ENCODE results near the gene MAZ.
A peak's percentile ranks its signal among the peaks of the same experiment; 100 is the strongest.

The MAZ gene

DNA sequence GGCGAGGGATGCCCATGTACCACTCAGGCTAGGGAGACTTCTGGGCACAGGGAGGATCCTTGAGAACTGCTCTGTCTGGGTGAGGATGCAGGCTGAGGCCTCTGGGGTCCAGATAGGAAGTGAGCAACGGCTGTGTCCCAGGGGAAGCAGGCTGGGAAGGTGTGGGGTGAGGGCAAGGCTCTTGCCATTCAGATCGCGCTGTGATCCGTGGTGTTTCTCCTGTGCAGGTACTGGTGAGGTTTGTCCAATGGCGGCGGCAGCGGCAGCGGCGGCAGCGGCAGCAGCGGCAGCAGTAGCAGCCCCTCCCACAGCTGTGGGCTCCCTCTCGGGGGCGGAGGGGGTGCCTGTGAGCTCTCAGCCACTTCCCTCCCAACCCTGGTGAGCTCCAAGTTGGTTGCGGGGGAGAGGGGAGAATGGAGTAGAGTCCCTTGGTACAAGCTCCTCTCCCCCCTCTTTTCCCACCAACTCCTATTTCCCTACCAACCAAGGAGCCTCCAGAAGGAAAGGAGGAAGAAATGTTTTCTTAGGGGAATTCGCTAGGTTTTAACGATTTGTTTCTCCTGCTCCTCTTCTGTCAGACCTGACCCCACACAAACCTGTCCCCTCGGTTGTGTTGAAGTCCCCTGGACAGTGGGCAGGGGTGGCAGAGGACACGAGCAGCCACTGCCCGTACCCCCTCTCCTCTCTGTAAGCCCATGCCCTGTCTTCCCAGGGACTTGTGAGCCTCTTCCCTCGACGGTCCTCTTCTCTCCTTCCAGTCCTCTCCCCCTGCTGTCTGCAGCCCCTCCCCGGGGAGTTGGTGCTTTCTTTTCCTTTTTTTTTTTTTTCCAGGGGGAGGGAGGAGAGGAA is 3.7 kb downstream of the MAZ start:
- peak; percentile 80 for DNase-seq

DNA sequence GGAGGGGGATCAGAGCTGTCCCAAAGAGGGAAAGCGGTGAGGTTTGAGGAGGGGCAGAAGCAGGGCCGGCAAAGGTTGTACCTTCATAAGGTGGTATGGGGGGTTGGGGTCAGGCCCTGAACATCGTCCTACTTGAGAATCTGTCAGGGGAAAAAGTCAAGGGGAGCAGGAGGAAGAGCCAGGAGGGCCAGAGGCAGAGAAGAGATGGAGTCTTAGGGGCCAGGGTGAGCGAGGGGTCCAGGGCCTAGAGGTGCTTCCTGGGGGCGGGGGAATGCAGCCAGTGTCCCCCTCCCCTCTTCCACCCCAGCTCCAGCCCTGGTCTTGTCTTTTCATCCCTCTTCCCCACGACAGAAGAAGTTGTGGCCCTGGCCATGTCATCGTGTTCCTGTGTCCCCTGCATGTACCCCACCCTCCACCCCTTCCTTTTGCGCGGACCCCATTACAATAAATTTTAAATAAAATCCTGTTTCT is 4.4 kb downstream of the MAZ start:
- DNase-seq: no peak

DNA sequence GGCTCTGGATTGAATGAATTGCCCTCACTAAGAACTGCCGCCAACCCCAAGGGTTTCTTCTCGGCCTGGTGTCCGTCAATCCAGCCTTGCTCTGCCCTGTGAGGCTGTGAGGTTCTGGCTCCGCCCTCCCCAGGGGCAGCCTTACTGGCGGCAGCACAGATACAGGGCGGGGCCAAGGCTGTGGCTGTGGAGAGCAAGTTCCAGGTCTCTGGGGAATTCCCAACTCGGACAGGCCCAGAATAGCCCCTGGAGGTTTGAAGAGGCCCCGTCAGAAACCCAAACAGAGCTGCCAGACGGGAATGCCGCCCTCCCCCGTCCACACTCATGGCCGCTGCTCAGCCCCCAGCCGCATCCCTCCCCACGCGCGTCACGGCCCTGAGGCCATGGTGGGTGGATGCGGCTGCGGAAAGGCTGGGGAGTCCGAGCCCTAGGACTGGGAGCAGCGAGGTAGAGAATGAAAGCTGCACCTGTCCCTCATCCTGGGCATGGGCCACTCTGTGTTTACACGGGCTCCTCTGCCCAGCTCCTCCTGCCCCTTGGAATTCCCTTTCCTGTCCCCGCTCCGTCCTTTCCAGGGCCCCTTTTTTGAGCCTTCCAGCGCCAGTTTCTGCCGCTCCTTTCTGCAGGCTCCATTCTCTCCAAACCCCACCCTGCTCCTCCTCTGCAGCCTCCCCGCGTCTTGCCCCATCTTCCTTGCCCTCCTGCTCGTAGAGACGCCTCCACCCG is 5.0 kb downstream of the MAZ start:
- DNase-seq: peak; percentile 87

DNA sequence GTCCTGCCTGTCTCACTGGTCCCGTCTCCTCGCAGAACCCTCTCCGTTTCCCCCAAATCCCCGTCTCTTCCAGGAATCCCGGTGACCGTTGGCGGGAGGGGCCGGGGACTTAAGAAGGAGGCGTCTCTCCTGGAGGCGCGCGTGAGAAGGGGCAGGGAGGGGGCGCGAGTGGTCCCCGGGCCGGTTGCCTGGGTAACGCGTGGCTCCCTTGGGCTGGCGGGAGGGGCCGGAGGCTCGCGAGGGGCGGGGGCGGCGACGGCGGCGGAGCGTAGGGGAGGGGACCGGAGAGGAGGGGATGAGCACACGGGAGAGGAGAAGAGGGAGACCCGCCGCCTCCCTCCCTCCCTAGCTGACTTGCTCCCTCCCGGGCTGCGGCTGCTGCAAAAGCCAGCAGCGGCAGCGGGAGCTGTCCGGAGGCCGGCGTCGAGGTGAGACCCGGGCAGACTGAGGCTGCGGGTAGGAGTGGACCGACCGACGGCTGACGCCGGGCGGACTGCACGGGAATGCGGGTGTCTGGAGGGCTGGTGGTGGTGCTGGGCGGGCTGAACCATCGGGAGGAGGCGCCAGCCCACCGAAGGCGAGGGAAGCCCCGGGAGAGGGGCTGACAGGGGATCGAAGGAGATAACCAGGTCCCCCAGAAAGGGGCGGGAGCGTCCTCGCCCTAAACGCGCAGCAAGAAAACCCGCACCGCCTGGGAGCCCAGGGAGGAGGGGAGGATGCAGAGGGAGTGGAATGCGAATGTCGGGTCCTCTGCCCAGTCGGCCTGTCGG is 5.8 kb downstream of the MAZ start, which contains the start of gene PRRT2:
TSS of gene PRRT2 (plus strand) at position 298 of the 770 bp plus-strand sequence. CDS start 862 bp downstream, outside the sequence.
- DNase-seq: peak; percentile 79

DNA sequence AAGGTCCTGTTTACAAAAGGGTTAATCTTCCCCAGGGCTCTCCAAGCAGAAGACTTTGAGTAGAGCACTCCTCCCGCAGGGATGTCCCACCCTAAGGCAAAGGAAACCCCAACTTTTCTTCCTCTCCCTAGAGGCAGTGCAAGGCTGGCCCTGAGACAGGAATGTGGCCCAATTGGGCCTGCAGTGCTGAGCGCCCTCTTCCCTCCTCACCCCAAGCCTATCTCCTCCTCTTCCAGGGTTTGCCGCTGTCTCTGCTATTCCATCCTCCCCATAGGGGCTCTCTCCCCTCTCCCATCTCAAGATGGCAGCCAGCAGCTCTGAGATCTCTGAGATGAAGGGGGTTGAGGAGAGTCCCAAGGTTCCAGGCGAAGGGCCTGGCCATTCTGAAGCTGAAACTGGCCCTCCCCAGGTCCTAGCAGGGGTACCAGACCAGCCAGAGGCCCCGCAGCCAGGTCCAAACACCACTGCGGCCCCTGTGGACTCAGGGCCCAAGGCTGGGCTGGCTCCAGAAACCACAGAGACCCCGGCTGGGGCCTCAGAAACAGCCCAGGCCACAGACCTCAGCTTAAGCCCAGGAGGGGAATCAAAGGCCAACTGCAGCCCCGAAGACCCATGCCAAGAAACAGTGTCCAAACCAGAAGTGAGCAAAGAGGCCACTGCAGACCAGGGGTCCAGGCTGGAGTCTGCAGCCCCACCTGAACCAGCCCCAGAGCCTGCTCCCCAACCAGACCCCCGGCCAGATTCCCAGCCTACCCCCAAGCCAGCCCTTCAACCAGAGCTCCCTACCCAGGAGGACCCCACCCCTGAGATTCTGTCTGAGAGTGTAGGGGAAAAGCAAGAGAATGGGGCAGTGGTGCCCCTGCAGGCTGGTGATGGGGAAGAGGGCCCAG is 6.7 kb downstream of the MAZ start:
- no peak for DNase-seq

DNA sequence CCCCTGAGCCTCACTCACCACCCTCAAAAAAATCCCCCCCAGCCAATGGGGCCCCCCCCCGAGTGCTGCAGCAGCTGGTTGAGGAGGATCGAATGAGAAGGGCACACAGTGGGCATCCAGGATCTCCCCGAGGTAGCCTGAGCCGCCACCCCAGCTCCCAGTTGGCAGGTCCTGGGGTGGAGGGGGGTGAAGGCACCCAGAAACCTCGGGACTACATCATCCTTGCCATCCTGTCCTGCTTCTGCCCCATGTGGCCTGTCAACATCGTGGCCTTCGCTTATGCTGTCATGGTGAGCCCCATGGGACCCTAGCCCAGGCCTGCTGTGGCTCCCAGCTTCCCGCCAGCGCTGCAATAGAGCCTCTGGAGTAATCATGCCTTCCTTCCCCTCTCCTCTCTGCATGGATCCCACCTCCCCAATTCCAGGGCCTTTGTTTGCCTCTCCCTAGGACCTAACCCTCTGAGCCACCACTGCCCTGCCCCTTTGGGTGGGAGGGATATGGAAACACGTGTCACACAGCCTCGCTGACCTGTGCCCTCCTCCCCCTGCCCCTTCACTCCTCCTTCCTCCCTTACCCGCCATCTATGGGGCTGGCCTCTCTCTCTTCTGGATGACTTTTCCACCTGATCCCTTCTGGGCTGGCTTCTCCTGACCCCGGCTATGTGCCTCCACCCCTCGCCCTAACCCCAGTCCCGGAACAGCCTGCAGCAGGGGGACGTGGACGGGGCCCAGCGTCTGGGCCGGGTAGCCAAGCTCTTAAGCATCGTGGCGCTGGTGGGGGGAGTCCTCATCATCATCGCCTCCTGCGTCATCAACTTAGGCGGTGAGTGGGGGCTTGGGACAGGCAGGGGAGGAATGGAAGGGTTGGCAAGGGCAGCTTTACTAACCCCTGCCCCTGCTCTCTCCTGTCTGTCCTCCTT is 7.6 kb downstream of the MAZ start:
- DNase-seq: no peak

DNA sequence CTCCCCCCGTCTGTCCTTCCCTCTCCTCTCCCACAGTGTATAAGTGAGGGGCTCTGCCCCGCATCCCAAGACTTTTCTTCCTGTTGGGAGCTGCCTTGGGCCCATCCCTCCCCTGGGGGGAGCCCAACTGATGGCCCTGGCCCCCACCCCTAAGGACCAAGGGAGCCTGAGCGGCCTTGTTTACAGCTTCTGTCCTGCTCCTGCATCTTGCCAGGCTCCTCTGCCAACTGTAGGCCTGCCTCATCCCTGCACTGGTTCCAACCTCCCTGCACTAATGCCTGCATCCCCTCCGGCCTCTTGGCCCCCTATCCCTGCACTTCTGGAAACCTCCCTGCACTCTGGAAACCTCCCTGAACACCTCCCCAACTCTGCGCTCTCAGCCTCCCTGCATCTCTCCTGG is 8.3 kb downstream of the MAZ start:
- no peak for DNase-seq

DNA sequence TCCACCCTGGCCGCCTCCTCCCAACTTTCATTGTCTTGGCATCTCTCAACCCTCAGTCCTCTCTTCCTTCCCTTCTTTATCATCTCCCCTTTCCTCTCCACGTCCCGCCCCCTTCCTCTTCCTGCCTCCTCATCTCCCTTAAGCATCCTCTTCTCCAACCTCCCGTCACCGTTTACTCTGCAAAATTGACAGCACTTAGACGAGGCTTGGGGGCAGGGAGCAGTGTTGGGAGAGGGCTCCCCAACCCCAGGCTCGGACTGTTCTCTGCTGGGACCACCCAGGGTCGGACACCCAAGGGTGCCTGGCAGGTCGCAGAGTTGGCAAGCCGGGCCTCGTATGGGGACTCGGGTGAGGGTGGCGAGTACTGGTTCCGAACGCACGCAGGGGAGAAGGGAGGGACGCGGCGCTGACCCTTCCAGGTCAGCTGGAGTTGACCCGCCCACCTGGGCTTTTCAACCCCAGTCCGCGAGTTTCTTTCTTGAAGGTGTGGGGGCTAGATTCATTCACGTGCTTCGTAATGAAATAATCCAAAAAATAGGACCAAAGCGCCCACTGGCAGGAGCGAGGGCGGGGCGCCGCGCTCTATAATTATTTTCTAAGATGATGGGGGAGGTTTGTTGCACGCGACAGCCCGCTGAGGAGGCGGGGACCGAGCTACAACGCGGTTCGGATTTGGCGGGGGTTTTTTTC is 8.8 kb downstream of the MAZ start:
- peak; percentile 76 for DNase-seq

DNA sequence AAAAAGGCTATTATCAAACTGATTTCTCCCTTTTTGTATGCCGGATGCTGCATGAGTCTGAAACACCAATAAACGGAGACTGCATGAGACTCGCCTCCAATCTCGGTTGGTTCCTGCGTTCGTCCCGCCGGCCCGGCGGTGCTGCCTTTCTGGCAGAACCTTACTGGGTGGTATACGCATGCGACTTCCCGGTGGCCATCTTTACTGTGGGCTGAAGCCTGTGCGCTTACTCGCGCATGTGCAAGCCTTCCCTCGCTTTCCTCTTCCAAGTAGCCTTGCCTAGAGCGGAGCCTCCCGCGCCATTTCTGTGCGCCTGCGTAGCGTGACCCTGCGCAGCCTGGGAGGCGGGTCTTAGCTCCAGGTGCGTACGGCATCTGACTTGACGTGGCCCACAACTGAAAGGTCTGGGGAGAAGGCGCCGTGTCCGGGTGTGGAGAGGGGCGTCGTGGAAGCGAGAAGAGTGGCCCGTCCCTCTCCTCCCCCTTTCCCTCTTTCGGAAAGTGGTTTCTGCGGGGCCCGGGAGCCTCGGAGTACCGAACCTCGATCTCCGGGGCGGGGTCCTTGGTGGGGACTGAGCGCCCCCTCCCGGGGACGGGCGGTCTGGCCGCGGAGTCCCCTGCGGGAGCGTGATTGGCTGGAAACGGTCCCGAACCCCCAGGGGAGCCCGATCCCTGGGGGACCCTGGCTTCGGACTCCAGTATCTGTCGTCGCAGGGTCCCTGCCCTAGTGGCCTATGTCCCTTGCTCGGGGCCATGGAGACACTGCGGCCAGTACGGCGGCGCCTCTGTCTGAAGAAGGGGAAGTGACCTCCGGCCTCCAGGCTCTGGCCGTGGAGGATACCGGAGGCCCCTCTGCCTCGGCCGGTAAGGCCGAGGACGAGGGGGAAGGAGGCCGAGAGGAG is 9.7 kb downstream of the MAZ start, which contains the start of gene PAGR1:
TSS of gene PAGR1 (plus strand) at position 360 of the 901 bp plus-strand sequence. CDS start at position 734, 374 bp downstream.
- peak; percentile 98 for DNase-seq

DNA sequence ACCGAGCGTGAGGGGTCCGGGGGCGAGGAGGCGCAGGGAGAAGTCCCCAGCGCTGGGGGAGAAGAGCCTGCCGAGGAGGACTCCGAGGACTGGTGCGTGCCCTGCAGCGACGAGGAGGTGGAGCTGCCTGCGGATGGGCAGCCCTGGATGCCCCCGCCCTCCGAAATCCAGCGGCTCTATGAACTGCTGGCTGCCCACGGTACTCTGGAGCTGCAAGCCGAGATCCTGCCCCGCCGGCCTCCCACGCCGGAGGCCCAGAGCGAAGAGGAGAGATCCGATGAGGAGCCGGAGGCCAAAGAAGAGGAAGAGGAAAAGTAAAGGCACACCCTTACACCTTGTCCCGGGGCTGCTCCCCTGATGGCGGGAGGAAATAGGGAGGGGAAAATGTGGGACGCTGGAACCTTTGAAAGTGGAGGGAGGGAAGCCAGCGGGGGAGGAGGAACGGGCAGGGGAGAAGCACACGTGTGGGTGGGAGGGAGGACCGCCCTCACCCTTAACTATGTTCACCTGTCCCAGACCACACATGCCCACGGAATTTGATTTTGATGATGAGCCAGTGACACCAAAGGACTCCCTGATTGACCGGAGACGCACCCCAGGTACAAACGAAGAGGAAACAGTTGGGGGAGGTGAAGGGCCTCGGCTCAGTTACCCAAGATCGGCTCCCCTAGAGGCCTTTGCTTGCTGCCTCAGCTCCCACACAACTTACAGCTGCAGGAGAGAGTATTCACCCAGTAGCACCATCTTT is 10.5 kb downstream of the MAZ start:
- peak; percentile 84 for DNase-seq

DNA sequence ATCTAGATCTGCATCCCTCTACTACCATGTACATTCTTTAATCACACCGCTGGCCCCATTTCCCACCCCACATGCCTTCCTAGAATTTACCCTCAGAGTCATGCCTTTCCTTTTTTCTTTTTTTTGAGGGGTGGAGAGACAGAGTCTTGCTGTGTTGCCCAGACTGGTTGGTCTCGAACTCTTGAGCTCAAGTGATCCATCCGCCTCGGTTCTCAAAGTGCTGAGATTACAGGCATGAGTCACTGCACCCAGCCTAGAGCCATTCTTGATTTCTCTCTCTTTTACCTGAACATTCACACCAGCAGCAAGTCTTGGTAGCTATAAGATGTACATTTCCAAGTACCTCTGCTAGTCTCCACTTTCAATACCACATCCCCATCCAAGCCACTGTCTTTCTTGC is 11.8 kb downstream of the MAZ start:
- no peak for DNase-seq

DNA sequence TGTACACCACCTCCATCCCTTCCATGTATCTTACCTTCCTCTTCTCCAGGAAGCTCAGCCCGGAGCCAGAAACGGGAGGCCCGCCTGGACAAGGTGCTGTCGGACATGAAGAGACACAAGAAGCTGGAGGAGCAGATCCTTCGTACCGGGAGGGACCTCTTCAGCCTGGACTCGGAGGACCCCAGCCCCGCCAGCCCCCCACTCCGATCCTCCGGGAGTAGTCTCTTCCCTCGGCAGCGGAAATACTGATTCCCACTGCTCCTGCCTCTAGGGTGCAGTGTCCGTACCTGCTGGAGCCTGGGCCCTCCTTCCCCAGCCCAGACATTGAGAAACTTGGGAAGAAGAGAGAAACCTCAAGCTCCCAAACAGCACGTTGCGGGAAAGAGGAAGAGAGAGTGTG is 13.2 kb downstream of the MAZ start:
- no peak for DNase-seq

DNA sequence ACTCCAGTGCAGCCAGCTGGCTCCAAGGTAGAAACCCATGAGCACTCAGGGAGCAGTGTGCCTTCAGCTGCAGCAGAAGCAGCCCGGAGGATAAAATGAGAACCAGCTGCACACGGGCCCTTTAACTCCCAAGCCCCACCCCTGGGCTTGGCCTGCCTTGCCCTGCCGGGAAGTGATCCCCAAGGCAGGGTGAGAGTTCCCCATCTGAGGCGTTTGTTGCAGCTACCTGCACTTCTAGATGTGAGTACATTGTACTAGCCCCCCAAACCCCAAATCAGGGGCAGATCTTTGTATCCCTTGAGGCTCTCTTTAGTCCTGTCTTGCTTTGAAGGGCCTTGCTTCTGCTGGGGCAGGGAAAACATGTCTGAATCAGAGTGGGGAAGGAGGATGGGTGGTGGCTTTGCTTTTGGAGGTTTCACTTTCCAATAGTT is 14.0 kb downstream of the MAZ start, which contains the start of gene MVP:
TSS of gene MVP (plus strand) at position 192 of the 431 bp plus-strand sequence. CDS start 10,088 bp downstream, outside the sequence.
- peak; percentile 83 for DNase-seq

DNA sequence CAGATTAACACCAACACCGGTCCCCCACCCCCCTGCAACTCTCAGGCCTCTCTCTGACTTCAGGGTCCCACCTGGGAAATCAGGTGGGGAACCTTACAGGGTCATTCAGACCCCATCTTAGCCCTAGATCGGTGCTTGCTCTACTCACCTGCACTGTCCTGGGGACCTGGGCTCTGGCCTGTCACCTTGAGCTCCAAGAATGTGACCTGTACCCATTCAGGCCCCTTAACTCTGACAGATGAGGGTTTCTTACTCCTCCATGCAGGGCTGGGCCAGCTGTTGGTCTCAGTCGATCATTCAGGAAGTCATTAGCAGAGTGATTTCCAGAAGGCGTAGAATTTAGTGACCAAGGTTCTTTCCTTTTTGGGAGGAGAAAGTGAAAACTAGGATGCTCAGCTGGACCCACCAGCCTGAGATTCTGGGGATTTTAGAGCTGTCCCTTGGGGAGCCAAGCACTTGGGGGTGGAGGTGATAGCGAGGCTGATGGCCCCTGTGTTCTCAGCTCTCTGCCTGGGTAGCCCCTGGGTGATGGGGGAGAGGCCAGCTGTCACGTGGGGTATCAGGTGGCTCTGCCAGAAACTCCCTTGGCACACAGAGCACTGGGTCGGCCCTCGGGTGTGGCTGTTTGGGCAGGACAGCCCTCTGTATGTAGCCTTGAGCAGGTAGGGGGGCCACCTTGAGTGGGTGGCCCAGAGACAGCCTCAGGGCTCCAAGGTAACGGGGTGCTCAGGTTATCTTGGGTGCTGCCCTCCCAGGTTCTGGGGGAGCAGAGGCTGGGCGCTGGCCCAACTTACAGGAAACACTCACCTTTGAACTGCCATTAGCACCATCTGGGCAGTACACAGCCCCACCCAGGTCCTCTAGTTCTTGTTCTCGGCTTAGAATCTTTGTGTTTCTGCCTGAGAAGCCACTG is 14.7 kb downstream of the MAZ start:
- DNase-seq: peak; percentile 74

DNA sequence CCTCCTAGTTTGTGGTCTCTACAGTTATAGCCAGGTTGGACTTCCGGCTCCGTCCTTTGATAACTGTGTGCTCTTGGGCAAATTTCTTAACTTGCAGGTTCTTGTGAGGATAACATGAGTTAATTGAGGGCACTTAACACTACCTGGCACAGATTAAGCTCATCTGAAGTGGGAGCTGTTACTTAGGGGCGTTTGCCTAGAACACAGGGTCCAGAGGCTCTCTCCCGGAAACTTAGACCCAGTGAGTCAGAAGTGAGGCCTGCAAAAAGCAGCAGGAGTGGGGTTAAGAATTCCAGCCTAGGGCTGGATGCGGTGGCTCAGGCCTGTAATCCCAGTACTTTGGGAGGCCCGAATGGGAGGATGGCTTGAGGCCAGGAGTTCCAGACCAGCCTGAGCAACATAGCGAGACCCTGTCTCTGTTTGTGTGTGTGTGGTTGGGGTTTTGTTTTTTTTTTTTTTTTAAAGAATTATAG is 15.3 kb downstream of the MAZ start:
- no peak for DNase-seq

DNA sequence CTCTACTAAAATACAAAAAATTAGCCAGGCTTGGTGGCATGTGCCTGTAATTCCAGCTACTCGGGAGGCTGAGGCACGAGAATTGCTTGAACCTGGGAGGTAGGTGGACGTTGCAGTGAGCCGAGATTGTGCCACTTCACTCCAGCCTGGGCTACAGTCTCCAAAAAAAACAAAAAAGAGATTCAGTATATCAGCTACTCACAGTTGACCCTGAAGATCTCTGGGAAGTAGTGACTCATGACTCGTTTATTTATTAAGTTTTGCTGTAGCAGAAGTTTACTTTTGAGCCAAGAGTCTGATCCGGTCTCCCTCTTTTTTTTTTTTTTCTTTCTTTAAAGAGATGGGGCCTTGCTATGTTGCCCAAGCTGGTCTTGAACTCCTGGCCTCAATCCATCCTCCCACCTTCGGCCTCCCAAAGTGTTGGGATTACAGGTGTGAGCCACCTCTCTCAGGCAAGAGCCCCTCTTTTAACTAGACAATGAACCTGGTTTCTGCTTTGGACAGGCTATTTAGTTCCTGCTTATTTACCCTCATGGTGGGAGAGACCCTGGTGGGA is 18.3 kb downstream of the MAZ start:
- no peak for DNase-seq

Data from activated CD8-positive, alpha-beta memory T cell treated with anti-CD3 and anti-CD28 coated beads, Interleukin-2, amount 50 U/mL, for 48 hours (primary cell).